Measurements from ENCODE around the gene HDAC9.
"Not testable (repeated sequence)": the region's sequence is repeated elsewhere in the genome, so short reads cannot be mapped to it uniquely, and the experiment has no call there.

Gene HDAC9

DNA sequence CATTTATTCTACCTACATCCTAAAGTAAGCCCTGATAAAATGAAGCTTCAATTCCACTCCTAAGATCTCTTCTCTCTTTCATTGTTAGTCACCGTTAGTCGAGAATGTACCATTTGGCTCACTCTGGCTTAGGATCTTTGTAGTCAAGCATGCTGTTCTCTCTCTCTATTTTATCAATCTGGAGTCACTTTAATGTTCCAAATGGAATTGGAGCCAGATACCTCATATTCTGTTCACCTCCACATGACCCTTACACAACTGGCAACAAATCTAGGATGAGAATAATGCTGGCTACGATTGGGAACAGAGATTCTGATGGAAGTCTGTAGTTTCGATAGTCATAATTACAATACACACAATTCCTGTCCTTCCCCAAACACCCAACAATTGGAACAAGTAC lies 408.1 kb downstream of the HDAC9 start:
- DNase-seq: no peak

DNA sequence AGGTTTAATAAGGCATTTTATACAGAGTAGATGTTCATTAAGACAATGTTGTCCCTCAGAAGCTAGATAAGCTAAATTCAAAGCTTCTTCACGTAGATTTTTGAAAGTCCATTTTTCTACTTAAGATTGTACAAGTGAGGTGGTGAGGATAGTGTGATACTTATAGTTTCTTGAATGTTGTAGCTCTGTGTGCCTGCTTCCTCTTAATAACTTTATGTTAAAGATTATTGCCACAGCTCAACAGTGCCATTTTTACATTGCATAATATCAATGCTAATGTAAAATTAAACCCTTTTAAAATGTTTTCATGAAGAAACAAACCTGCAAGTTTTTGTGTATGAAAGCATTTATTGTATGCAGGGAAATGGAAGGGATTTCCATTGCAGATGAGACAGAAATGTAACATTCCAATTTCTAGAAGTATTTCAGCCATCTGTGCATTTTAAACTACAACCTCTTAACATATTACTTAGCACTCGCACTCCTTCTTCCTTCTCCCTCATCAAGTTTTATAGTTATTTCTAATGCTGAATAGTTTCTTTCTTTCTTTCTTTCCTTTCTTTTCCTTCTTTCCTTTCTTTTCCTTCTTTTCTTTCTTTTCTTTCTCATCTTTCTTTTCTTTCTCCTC lies 409.9 kb downstream of the HDAC9 start:
- DNase-seq: no peak

GRCh38 chr7:18906901-18907300 lies 411.4 kb downstream of the HDAC9 start:
- DNase-seq: no peak

DNA sequence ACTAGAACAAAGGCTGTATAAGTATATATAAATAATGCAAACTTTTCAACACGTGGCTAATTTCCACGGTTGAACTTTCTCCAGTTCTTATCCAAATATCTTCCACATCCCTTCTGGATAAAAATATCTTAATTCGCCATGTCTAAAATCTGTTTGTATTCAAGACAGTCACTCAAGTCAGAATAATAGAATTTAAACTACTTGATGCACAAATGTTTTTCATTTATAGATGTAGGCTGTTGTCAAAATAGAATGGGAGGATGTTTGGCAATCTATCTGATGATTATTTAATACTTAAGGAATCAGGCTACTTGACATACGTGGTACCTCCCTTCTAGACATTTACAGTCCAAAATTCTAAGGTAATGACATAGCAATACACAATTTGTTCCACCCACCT lies 417.6 kb downstream of the HDAC9 start:
- no peak for DNase-seq

- no peak for DNase-seq
Measured at GRCh38 chr7:18916826-18917225, 421.3 kb downstream of the HDAC9 start.

GRCh38 chr7:18927134-18927533 lies 431.6 kb downstream of the HDAC9 start:
- no peak for DNase-seq

- no peak for DNase-seq
Measured at GRCh38 chr7:18936265-18936664, 440.7 kb downstream of the HDAC9 start.

- no peak for DNase-seq
Measured at GRCh38 chr7:18939771-18940592, 444.4 kb downstream of the HDAC9 start.

DNA sequence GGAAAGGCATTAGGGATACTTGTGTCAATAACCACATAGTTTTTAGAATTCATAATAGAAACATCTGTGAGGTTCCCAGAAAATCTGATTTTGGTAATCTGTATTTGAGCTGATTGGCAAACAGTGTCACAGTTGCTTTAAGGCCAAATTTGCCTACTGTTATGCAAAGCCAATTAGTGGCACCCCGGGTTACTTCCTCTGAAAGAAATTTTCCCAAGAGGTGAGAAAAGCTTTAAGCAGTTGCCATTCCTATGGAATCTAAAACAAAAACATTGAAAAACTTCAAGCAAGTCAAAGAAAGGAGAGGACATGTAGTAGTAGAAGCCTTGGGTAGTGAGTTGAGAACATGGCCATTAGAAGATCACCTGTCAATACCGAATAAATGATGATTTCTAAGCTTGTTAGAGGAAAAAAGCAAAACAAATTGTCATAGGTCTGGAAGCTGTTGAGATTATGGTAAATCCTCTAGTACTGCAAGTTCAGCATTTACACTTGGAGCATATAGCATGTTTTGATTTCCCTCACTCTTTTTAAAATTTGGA lies 445.1 kb downstream of the HDAC9 start:
- DNase-seq: no peak

- DNase-seq: no peak
Measured at GRCh38 chr7:18941207-18941606, 445.7 kb downstream of the HDAC9 start.

GRCh38 chr7:18948521-18948920 lies 453.0 kb downstream of the HDAC9 start:
- no peak for DNase-seq

DNA sequence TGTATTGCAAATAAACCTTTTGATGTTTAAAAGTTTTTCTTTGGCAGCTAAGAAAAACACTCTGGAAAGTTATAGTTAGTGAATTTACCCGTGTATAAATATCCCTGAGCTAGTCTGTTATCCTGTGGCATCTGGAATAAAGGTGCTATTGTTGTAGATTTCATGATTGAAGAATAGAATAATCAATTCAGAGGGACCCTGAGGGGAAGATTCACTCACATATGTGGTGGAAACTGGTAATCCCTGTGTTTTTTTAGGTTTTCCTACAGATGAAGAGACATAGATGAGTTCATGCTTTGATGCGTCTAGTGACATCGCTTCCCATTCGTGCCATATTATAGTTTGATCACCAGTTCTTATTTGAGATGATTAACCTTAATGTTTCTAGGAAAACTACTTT lies 457.3 kb downstream of the HDAC9 start:
- no peak for DNase-seq

- no peak for DNase-seq
Measured at GRCh38 chr7:18958627-18959026, 463.1 kb downstream of the HDAC9 start.

GRCh38 chr7:18960725-18961124 lies 465.2 kb downstream of the HDAC9 start:
- no peak for DNase-seq

DNA sequence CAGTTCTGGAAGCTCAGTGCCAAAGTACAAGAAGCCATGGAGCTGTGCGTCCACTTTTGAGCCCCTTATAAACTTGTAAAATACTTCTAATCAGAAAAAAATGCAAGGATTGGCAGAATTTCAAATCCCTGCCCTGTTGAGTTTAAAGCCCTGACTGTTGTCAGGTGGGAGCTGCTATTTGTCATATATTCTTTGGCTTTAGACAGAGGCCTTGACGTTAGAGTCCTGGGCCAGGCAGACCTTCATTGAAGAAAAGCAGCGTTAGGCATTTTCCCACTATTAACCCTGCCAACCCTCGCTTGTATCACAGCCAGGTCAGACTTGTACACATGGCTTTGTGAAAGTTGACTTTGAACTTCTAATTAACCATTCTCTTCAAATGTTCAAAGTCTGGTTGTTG lies 466.5 kb downstream of the HDAC9 start:
- no peak for DNase-seq

- DNase-seq: no peak
Measured at GRCh38 chr7:18965657-18966056, 470.1 kb downstream of the HDAC9 start.

GRCh38 chr7:18967755-18968154 lies 472.2 kb downstream of the HDAC9 start:
- not testable (repeated sequence) for DNase-seq

DNA sequence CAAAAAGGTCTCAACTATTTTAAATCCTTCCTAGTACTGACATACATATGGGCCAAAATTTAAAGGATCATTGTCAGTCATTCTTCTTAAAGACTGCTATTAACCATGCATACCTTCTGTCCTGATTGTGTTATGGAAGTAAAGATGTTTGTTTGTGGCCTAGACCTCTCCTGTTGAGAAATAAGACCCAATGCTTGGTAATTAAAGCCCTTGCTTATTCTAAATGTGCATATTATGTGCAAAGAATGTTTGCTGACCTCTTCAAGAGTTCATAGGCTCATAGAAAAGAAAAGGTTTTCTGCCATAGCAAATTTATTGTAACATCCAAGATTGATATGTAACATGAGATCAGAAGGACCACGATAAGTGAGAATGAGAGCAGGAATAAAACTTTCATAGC lies 476.3 kb downstream of the HDAC9 start:
- DNase-seq: no peak

GRCh38 chr7:18974803-18975202 lies 479.3 kb downstream of the HDAC9 start:
- DNase-seq: no peak

DNA sequence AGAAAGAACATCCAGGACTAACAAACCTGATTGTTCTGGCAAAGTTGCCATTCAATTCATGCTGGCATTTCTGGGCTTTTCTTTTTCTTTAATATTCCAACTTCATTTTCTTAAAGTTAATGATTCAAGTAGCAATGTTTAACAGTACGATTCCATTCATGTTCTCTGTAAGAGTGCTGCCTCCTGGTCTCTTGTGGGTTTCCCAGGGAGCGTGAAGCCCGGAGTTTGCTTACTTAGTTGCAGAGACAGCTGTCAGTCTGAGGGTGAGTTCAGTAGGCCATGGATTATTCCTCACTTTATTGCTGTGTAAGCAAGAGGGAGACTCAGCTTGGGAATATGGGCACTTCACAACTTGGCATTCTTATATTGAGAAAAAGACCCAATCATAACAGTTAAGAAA lies 479.7 kb downstream of the HDAC9 start:
- DNase-seq: no peak

- DNase-seq: no peak
Measured at GRCh38 chr7:18975689-18976280, 480.2 kb downstream of the HDAC9 start.

DNA sequence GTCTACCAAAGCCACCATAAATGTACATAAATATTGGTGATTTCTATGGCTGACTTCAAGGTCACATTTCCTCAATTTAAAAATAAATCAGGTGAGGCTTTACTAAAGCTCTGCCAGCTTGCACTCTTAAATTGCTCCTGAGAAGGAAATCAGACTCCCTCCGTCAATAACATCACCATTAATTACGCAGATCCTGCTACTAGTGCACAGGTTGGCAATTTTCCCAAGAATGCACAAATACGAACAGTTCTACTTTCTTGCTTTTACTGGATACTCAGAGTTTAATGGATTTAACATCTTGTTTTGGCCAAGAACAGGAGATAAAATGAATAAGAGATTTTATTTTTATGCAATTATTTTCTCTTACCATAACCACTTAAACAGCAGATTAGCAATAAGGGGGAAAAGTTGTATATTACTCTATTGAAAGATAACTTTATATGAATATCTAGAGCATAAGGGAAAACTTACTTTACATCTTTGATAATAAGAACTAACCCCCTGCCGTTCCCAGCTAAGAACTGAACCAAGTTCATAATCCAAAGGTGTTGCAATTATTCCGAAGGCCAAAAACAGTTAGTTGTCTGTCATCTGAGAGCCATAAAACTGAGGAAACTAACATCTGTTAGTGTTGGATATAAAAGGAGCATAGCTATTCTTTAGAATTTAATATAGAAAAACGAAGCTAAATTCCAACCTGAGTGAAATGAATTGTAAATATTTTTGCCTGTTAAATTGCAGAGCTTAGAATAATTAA lies 481.3 kb downstream of the HDAC9 start:
- DNase-seq: no peak

DNA sequence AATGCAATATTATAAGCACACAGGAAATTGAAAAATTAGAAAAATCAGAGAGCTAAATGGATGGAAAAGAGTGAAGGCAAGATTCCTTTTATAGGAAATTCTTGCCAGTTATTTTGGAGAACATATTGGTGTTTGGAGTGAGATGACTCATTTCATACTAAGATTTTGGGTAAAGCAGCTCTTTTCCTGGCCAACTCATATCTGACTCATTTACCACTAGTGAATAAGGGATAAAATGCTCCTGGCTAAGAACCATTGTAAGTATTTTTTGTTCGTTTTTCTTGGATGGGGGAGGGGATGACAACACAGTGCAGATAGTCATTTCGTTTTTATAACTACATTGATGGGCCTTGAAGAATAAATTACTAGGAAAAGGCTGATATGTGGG lies 482.6 kb downstream of the HDAC9 start:
- DNase-seq: no peak
